Natural killer cell (primary cell): ENCODE results near the gene LDHD. TPM values are rescaled to one million over a fixed set of nuclear protein-coding genes. Genes with fewer than 3 reads are reported as not detected.

ENCODE experiments used
- ATAC-seq, 3 donors: fragments of 150-1000 bp in 2 of 3; fragments of 200-7000 bp in 1 of 3; cut with Tn5 transposase; 1 replicate in 1 of 3; 2 replicates in 2 of 3; pipeline ENCODE4 v1.10.0; 2021; ENCODE audit warnings: mild to moderate bottlenecking in 2 of 3, moderate library complexity in 2 of 3
- DNase-seq, 2 donors: peaks; one replicate each; pipeline versions ENCODE4 v3.0.0 to v3.0.0-alpha.2; 2013 to 2021; ENCODE audit warnings: mixed read lengths in 1 of 2
- H3K27ac ChIP-seq: one replicate; pipeline ENCODE4 v1.5.1; 2013; ENCODE audit warnings: mild to moderate bottlenecking, low read length
- H3K27me3 ChIP-seq: one replicate; pipeline ENCODE4 v1.6.1; 2013; ENCODE audit warnings: low read length; ENCODE audit not compliant: control insufficient read depth, insufficient read depth
- H3K36me3 ChIP-seq: one replicate; pipeline ENCODE4 v1.6.1; 2013; ENCODE audit warnings: low read length; ENCODE audit not compliant: control insufficient read depth, insufficient read depth
- H3K4me1 ChIP-seq: one replicate; pipeline ENCODE4 v1.6.1; 2013; ENCODE audit warnings: low read length; ENCODE audit not compliant: control insufficient read depth, insufficient read depth
- H3K4me3 ChIP-seq: one replicate; pipeline ENCODE4 v1.5.1; 2013; ENCODE audit warnings: low read length
- H3K9me3 ChIP-seq: one replicate; pipeline ENCODE4 v1.6.1; 2013; ENCODE audit warnings: low read length; ENCODE audit not compliant: control insufficient read depth, insufficient read depth
- H3K27ac Mint-ChIP-seq, 2 donors: one replicate each; pipeline ENCODE4 v1.8.0; 2022; ENCODE audit warnings: mild to moderate bottlenecking in 2 of 2, mixed read lengths in 2 of 2, moderate library complexity in 1 of 2
- H3K27me3 Mint-ChIP-seq, 2 donors: one replicate each; pipeline ENCODE4 v1.8.0; 2022; ENCODE audit warnings: low read depth in 2 of 2, mixed read lengths in 2 of 2
- H3K36me3 Mint-ChIP-seq: one replicate; pipeline ENCODE4 v1.8.0; 2022; ENCODE audit warnings: mixed read lengths
- H3K4me1 Mint-ChIP-seq, 2 donors: one replicate each; pipeline ENCODE4 v1.8.0; 2022; ENCODE audit warnings: mixed read lengths in 2 of 2
- H3K4me3 Mint-ChIP-seq: one replicate; pipeline ENCODE4 v1.8.0; 2022; ENCODE audit warnings: mild to moderate bottlenecking, moderate library complexity, mixed read lengths
- H3K9me3 Mint-ChIP-seq, 2 donors: one replicate each; pipeline ENCODE4 v1.8.0; 2022; ENCODE audit warnings: mixed read lengths in 2 of 2
- WGBS: methylation state at CpG from one replicate; pipeline ENCODE4 v1.1.7; 2013; ENCODE audit warnings: missing lambda C conversion rate; ENCODE audit not compliant: insufficient coverage; 5-methylcytosine and 5-hydroxymethylcytosine counted together
- intact Hi-C: fragments of 100-400 bp; cut with micrococcal nuclease; formaldehyde crosslinking; loops from one replicate; pipeline ENCODE4 v1.14.2; 2022
- total RNA-seq, 4 donors: library from RNA; stranded (reverse); fragments of 120-200 nt in 1 of 4; gene quantifications; one replicate each; pipeline versions ENCODE4 v1.2.3 to v1.2.4, GENCODE V29; 2013 to 2022
- TF ChIP-seq, protein P1 (sequence below): fragments of 200-600 bp; IDR thresholded peaks from one replicate; pipeline ENCODE4 v1.8.0; 2022; ENCODE audit warnings: antibody characterized with exemption

The LDHD gene
- total RNA-seq, 3 donors from 2014 or later (not counting 1 experiment from before 2014, with no cell fraction given) = 0.12 to 1.3 TPM; not detected in 1

DNA sequence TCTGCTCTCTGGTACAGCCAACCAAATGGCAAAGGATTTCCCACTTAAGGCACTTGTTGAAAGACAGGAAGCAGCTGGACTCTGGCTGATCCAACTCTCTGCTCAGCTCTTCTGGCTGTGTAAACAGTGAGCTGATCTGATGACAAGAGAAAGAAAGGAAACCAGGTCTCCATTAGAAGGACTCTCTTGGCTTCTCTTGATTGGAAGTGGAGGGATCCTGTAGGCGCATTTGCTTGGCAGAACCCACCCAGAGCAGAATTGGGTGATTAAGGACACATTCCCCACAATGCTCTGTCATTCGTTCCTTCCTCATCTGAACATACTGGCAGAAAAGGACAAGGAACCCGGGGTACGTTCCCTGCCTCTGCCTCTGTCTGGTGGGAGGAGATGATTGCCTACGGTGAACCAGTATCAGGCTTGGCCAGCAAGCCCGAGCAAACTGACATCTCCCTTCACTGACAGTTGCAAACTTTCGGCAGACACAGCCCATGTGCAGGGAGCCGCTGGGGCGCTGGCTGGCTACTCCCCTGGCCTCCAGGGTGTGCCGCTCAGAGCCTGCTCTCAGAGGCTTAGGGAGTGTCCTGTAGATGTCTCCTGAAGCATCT, 29.1 kb downstream of the LDHD start:
- Mint-ChIP-seq H3K36me3 (no peaks in the 10 kb centered on the region), H3K27ac (no peak overlapping the region), H3K27me3 (peaks cover 6 to 28% of the 10 kb centered on the region in 2 donors), H3K9me3 (no peaks in the 10 kb centered on the region), H3K4me3 (no peak overlapping the region), H3K4me1 (no peaks in the 10 kb centered on the region)
- TF ChIP-seq, protein P1, sequence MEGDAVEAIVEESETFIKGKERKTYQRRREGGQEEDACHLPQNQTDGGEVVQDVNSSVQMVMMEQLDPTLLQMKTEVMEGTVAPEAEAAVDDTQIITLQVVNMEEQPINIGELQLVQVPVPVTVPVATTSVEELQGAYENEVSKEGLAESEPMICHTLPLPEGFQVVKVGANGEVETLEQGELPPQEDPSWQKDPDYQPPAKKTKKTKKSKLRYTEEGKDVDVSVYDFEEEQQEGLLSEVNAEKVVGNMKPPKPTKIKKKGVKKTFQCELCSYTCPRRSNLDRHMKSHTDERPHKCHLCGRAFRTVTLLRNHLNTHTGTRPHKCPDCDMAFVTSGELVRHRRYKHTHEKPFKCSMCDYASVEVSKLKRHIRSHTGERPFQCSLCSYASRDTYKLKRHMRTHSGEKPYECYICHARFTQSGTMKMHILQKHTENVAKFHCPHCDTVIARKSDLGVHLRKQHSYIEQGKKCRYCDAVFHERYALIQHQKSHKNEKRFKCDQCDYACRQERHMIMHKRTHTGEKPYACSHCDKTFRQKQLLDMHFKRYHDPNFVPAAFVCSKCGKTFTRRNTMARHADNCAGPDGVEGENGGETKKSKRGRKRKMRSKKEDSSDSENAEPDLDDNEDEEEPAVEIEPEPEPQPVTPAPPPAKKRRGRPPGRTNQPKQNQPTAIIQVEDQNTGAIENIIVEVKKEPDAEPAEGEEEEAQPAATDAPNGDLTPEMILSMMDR = no peak
- Histone ChIP-seq H3K9me3 (no peaks in the 10 kb centered on the region), H3K36me3 (no peaks in the 10 kb centered on the region), H3K4me3 (no peak overlapping the region), H3K27ac (no peak overlapping the region), H3K27me3 (no peaks in the 10 kb centered on the region), H3K4me1 (peaks cover 3% of the 10 kb centered on the region)
- WGBS = 63% methylated on average over 9 of the region's 10 CpGs
- no peak for DNase-seq
- intact Hi-C loops = no loop called here
- ATAC-seq = no peak

DNA sequence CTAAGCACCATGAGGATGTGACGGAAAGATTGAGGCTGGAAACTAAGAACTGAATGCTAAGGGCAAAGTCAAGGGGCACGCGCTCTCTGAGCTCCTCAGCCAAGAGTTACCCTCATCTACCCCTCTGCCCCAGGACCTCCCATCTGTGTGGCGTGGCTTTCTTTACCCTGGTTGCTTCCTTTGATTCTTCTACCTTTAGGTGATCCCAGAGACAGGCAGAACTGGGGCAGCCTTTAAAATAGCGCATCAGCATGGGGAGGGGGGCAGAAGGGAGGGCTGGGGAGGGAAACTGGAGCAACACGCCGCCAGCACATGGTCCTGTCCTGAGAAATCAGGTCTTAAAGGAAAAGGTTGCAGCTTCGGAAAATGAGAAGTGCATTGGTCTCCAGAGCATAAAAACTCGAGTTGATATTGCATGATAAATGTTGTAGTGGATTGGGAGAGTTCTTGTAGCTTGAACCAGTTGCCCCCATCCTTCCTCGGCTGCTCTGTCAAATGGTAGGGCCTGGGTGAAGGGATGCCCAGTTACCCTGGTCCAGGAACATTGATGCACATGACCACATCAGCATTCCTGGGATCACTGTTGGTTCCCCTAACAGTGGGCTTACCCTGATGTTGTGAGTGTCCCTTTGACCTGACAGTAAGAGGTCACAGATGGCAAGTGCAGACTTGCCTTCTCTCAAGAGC, 29.7 kb downstream of the LDHD start:
- no peaks in the 10 kb centered on the region for H3K4me1 Mint-ChIP-seq

DNA sequence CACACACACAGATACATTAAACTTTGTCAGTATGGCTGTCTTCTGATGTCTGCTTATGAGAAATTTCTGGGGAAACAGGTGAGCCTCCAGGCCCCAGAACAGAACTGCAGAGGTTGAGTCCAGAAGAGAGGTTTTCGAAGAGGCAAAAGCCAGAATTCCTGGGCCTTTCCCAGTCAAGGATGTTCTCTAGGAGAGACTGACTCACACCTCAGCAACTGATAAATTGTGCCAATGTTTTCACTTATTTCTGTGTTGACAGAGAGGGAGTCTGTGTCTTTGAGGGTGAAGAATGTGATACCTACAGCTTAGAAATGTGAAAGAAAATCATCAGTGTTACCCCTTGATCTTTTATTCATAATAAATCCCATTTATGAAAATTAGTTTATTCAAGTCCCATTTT, 30.3 kb downstream of the LDHD start:
- TF ChIP-seq, protein P1 = no peak
- DNase-seq (no peak), ATAC-seq (no peak)
- Mint-ChIP-seq H3K9me3 (no peaks in the 10 kb centered on the region), H3K27me3 (peaks cover 11 to 39% of the 10 kb centered on the region in 2 donors), H3K36me3 (no peaks in the 10 kb centered on the region), H3K27ac (no peak overlapping the region), H3K4me3 (no peak overlapping the region), H3K4me1 (no peaks in the 10 kb centered on the region)
- Histone ChIP-seq H3K36me3 (no peaks in the 10 kb centered on the region), H3K4me1 (peaks cover 3% of the 10 kb centered on the region), H3K27me3 (no peaks in the 10 kb centered on the region), H3K27ac (no peak overlapping the region), H3K4me3 (no peak overlapping the region), H3K9me3 (no peaks in the 10 kb centered on the region)
- intact Hi-C loops = no loop called here
- WGBS = 91% methylated on average over 1 of the region's 1 CpG

More for the DNA sequence above, 29.7 kb downstream of the LDHD start:
- 87% methylated on average over 10 of the region's 10 CpGs for WGBS
- no peak for DNase-seq
- H3K27ac ChIP-seq = no peak overlapping the region
- peaks cover 3% of the 10 kb centered on the region for H3K4me1 ChIP-seq
- no peak for ATAC-seq
- Mint-ChIP-seq H3K36me3 (no peaks in the 10 kb centered on the region), H3K27ac (no peak overlapping the region), H3K4me3 (no peak overlapping the region), H3K9me3 (no peaks in the 10 kb centered on the region), H3K27me3 (peaks cover 8 to 34% of the 10 kb centered on the region in 2 donors)
- no peaks in the 10 kb centered on the region for H3K36me3 ChIP-seq
- TF ChIP-seq, protein P1 = no peak
- intact Hi-C loops = no loop called here
- H3K4me3 ChIP-seq = no peak overlapping the region
- H3K27me3 ChIP-seq = no peaks in the 10 kb centered on the region
- no peaks in the 10 kb centered on the region for H3K9me3 ChIP-seq
